ENCODE measurements around the gene OR4D6.

The OR4D6 gene

DNA sequence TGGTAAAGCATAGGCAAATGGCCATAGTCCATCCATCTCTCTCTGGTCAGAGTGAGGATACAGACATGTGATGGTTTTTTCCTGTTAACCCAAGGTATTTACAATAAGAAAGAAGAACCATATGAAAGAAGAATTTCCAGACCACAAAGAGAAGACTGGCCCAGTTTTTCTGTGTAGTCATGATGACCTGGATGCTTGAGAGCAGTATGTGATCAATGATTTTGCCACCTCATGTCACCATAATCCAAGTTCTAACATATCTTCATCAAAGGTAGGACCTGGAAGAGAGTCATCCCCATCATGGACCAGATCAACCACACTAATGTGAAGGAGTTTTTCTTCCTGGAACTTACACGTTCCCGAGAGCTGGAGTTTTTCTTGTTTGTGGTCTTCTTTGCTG is at the start of gene OR4D6:
Gene OR4D6 (plus strand): TSS at position 301 of the 400 bp plus-strand sequence. CDS start 0 bp downstream, at position 301.
- Mint-ChIP-seq H3K4me1 (no peaks in the 10 kb centered on the region), H3K9me3 (no peaks in the 10 kb centered on the region), H3K4me3 (no peak within 1 kb of the TSS), H3K27ac (no peak within 1 kb of the TSS), H3K27me3 (ENCODE audit: low read depth, poor library complexity) (no peaks in the 10 kb centered on the region), H3K36me3 (ENCODE audit: low read depth) (no peaks in the 10 kb centered on the region)
- no peak for TF ChIP-seq CTCF (IDR thresholded peaks at IDR 0.05)
- DNase-seq, result no peak

GRCh38 chr11:59413646-59414045 is 43.1 kb upstream of the OR4D6 start:
- Mint-ChIP-seq H3K9me3 (peaks cover 20% of the 10 kb centered on the region), H3K27me3 (ENCODE audit: low read depth, poor library complexity) (peaks cover 4% of the 10 kb centered on the region), H3K4me1 (peaks cover 5% of the 10 kb centered on the region), H3K27ac (no peak overlapping the region), H3K36me3 (ENCODE audit: low read depth) (no peaks in the 10 kb centered on the region), H3K4me3 (no peak overlapping the region)
- no peak for DNase-seq
- no peak for TF ChIP-seq CTCF (IDR thresholded peaks at IDR 0.05)

- H3K27ac Mint-ChIP-seq, result no peak overlapping the region
- H3K27me3 Mint-ChIP-seq (ENCODE audit: low read depth, poor library complexity), result peaks cover 4% of the 10 kb centered on the region
- no peak for TF ChIP-seq CTCF (IDR thresholded peaks at IDR 0.05)
- DNase-seq, result no peak
- no peaks in the 10 kb centered on the region for H3K36me3 Mint-ChIP-seq (ENCODE audit: low read depth)
- H3K4me3 Mint-ChIP-seq, result no peak overlapping the region
- H3K9me3 Mint-ChIP-seq, result peaks cover 12% of the 10 kb centered on the region
- H3K4me1 Mint-ChIP-seq, result peaks cover 11% of the 10 kb centered on the region
Observed at GRCh38 chr11:59415111-59415510, 41.6 kb upstream of the OR4D6 start.

- H3K9me3 Mint-ChIP-seq, result no peaks in the 10 kb centered on the region
- H3K4me1 Mint-ChIP-seq, result peaks cover 11% of the 10 kb centered on the region
- peaks cover 4% of the 10 kb centered on the region for H3K27me3 Mint-ChIP-seq (ENCODE audit: low read depth, poor library complexity)
- H3K36me3 Mint-ChIP-seq (ENCODE audit: low read depth), result no peaks in the 10 kb centered on the region
- no peak overlapping the region for H3K27ac Mint-ChIP-seq
- H3K4me3 Mint-ChIP-seq, result no peak overlapping the region
- TF ChIP-seq CTCF (IDR thresholded peaks at IDR 0.05), result no peak
- no peak for DNase-seq
Observed at GRCh38 chr11:59416613-59417012, 40.1 kb upstream of the OR4D6 start.

DNA sequence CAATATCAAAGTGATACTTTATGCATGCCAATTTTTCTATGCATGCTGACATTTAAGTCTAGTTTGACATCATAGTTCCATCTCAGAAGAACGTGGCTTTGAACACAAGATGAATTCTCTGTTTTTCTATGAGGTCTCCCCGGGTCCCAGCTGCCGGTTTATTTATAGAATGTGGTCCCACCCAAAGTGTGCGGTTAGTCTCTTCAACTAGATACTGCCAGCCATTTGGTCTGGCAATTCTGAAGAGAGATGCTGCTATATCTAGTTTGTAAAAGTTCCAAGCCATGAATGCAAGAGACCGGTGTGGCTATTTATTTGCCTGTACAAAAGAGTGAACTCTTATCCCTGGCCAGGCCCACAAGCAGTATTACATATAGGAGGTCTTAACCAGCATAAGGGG is 39.7 kb upstream of the OR4D6 start:
- TF ChIP-seq CTCF (IDR thresholded peaks at IDR 0.05), result no peak
- DNase-seq, result no peak
- Mint-ChIP-seq H3K36me3 (ENCODE audit: low read depth) (no peaks in the 10 kb centered on the region), H3K4me1 (peaks cover 11% of the 10 kb centered on the region), H3K9me3 (no peaks in the 10 kb centered on the region), H3K4me3 (no peak overlapping the region), H3K27me3 (ENCODE audit: low read depth, poor library complexity) (peaks cover 4% of the 10 kb centered on the region), H3K27ac (no peak overlapping the region)

DNA sequence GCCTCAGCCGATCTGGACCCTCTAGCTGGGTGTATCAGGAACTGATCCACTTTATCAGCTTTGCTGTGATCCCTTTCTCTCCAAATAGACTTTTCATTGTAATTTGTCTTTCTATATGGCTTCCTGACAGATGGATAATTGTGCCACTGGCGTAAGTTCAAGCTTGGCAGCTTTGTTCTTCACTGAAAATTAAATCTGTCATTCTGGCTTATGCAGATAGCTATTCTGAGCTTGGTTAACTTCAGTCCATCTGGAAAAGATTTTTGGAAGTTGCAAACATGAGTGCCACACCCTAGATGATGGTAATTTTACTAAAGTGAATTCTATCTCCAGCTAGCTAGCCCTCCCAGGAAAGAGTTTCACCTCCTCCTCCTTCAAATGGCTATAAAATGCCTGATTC is 38.6 kb upstream of the OR4D6 start:
- peaks cover 6% of the 10 kb centered on the region for H3K27me3 Mint-ChIP-seq (ENCODE audit: low read depth, poor library complexity)
- no peak overlapping the region for H3K27ac Mint-ChIP-seq
- no peaks in the 10 kb centered on the region for H3K36me3 Mint-ChIP-seq (ENCODE audit: low read depth)
- TF ChIP-seq CTCF (IDR thresholded peaks at IDR 0.05), result no peak
- no peak overlapping the region for H3K4me3 Mint-ChIP-seq
- no peaks in the 10 kb centered on the region for H3K9me3 Mint-ChIP-seq
- H3K4me1 Mint-ChIP-seq, result peaks cover 11% of the 10 kb centered on the region
- no peak for DNase-seq

Measured in nephron progenitor cell (in vitro differentiated cells).